ENCODE data around the gene GPR87. TPM values are rescaled to one million over a fixed set of nuclear protein-coding genes. Genes with fewer than 3 reads are reported as not detected.

GPR87 gene
- total RNA-seq, 1 experiment from 2014 or later: 3.8 TPM

DNA sequence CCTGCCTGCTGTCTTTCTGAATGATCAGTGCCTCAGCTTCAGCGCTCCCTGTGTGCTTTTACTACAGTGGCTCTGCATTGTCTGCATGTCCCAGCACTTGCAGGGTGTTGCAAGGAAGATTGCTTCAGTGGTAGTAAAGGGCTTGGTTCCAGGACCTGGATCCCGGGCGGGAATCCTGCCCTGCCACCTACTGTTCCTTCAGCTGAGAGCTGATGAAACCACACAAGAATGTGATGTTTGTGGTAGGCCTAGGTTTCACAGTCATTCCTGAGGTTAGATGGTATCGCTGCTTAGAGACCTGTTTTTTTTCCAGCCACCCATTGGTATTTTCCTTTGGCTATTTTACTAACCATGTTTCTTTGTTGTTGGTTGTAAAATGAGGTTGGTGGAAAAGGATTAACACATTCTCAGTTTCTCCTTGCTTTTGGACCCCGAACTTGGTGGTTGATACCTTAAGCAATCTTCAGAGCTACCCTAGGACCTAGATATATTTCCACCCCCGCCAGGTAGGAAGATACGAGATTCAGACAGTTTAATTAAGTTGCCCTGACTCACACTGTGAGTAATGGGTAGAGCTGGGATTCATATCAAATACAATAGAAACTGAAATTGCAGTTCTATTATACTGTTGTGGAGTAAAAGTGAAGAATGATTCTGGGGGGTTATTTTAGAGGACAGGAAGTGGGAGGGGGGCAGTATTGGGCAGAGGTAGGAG is 11.4 kb downstream of the GPR87 start (continued):
- TF ChIP-seq SIN3A (IDR thresholded peaks at IDR 0.05; ENCODE audit: low read depth): peak; percentile 92
- peak; percentile 57; the same call in 1 of the 2 replicates for TF ChIP-seq POLR2AphosphoS5 (IDR thresholded peaks at IDR 0.05; ENCODE audit: low read depth, low read length)
- peak; percentile 61 for TF ChIP-seq RAD21 (IDR thresholded peaks at IDR 0.05; ENCODE audit: low read depth)
- no peak for TF ChIP-seq EZH2phosphoT487 (IDR thresholded peaks at IDR 0.05; ENCODE audit: borderline replicate concordance)

DNA sequence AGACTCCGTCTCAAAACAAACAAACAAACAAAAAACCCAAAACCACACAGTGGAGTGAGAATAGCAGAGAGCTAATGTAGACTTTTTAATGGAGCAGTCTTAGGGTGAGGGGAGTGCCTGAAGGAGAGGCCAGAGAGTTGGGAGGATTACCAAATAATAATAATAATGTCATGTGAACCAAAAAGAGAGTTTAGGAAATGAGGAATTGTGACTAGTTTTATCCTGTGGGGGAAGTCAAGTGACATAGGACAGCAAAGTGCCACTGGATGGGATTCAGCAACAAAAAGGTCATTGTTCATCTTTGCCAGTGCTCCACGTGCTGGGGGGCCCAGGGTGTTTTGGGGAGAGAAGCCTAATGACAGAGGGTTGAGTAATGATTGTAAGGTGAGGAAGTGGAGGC is 12.9 kb downstream of the GPR87 start:
- Histone ChIP-seq H3K4me2 (ENCODE audit: low read length) (peak overlapping the region; percentile 72; the same call in 1 of the 2 replicates), H3K9me3 (ENCODE audit: control insufficient read depth in 1 of 2, insufficient read depth in 1 of 2, low read depth in 1 of 2, low read length in 2 of 2) (no peaks in the 10 kb centered on the region), H2AFZ (ENCODE audit: low read depth, low read length, poor library complexity, severe bottlenecking) (no peak overlapping the region), H3K27ac (ENCODE audit: low read depth, low read length) (no peak overlapping the region), H3K36me3 (ENCODE audit: control insufficient read depth in 1 of 2, insufficient read depth in 2 of 2, low read length in 2 of 2) (no peaks in the 10 kb centered on the region), H3K27me3 (ENCODE audit: insufficient read depth, low read length) (no peaks in the 10 kb centered on the region), H3K79me2 (ENCODE audit: insufficient read depth, low read length) (no peaks in the 10 kb centered on the region), H3K4me3 (replicated peaks in 1 of 2; ENCODE audit: low read depth in 1 of 2, low read length in 2 of 2) (no peak overlapping the region), H4K20me1 (ENCODE audit: insufficient read depth) (no peaks in the 10 kb centered on the region), H3K9ac (ENCODE audit: low read length) (no peak overlapping the region), H3K4me1 (ENCODE audit: control insufficient read depth in 1 of 2, insufficient read depth in 2 of 2, low read length in 2 of 2) (peaks cover 26 to 61% of the 10 kb centered on the region in 2 experiments), H3K9me2 (ENCODE audit: insufficient read depth) (no peaks in the 10 kb centered on the region)
- POLR2A ChIA-PET: interaction anchor here (0.6 kb wide), 1 partner anchor 1103 kb away, joined by 3 read pairs; no protein-coding TSS in a partner anchor
- DNase-seq (ENCODE audit: low read depth, low spot score) (no peak), ATAC-seq (no peak)
- RAD21 ChIA-PET (ENCODE audit: low non-redundant PET in 1 of 2, low total read pairs in 2 of 2, uncharacterized antibody in 2 of 2, unreplicated experiment in 2 of 2): no interaction called here
- BruUV-seq (replicated peaks): no TSS peak
- TF ChIP-seq ELF1 (IDR thresholded peaks at IDR 0.05; ENCODE audit: borderline replicate concordance, low read depth): no peak
- TF ChIP-seq POLR2A (IDR thresholded peaks at IDR 0.05; ENCODE audit: borderline replicate concordance, extremely low read depth, insufficient read depth, insufficient read length): no peak
- TF ChIP-seq, protein P1, sequence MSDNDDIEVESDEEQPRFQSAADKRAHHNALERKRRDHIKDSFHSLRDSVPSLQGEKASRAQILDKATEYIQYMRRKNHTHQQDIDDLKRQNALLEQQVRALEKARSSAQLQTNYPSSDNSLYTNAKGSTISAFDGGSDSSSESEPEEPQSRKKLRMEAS (IDR thresholded peaks at IDR 0.05): no peak
- no peak for TF ChIP-seq ZFX (IDR thresholded peaks at IDR 0.05)
- no peak for TF ChIP-seq ZNF274 (IDR thresholded peaks at IDR 0.05; ENCODE audit: low read depth, low read length)
- no peak for TF ChIP-seq CEBPB (IDR thresholded peaks at IDR 0.05; ENCODE audit: low read depth)
- TF ChIP-seq, protein P2, sequence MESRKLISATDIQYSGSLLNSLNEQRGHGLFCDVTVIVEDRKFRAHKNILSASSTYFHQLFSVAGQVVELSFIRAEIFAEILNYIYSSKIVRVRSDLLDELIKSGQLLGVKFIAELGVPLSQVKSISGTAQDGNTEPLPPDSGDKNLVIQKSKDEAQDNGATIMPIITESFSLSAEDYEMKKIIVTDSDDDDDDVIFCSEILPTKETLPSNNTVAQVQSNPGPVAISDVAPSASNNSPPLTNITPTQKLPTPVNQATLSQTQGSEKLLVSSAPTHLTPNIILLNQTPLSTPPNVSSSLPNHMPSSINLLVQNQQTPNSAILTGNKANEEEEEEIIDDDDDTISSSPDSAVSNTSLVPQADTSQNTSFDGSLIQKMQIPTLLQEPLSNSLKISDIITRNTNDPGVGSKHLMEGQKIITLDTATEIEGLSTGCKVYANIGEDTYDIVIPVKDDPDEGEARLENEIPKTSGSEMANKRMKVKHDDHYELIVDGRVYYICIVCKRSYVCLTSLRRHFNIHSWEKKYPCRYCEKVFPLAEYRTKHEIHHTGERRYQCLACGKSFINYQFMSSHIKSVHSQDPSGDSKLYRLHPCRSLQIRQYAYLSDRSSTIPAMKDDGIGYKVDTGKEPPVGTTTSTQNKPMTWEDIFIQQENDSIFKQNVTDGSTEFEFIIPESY (IDR thresholded peaks at IDR 0.05; ENCODE audit: extremely low read depth, insufficient replicate concordance, low read length): no peak
- no peak for TF ChIP-seq EZH2 (IDR thresholded peaks at IDR 0.05)
- intact Hi-C loops (cut with micrococcal nuclease): no loop called here
- CTCF ChIA-PET: interaction anchor here (2.1 kb wide), 1 partner anchor 535 kb away, joined by 8 read pairs; no protein-coding TSS in a partner anchor
